GM19395 (cell line): ENCODE results near the gene SYNE3.

Experiments used
- ATAC-seq: cut with Tn5 transposase; IDR thresholded peaks from one replicate; pipeline ENCODE4 v1.9.1; 2021; ENCODE audit warnings: mild to moderate bottlenecking, moderate library complexity; ENCODE audit not compliant: unreplicated experiment

The SYNE3 gene

GRCh38 chr14:95493503-95493902 is 22.9 kb downstream of the SYNE3 start:
- ATAC-seq, result no peak

- ATAC-seq, result no peak
Measured at GRCh38 chr14:95491936-95492608, 24.4 kb downstream of the SYNE3 start.

DNA sequence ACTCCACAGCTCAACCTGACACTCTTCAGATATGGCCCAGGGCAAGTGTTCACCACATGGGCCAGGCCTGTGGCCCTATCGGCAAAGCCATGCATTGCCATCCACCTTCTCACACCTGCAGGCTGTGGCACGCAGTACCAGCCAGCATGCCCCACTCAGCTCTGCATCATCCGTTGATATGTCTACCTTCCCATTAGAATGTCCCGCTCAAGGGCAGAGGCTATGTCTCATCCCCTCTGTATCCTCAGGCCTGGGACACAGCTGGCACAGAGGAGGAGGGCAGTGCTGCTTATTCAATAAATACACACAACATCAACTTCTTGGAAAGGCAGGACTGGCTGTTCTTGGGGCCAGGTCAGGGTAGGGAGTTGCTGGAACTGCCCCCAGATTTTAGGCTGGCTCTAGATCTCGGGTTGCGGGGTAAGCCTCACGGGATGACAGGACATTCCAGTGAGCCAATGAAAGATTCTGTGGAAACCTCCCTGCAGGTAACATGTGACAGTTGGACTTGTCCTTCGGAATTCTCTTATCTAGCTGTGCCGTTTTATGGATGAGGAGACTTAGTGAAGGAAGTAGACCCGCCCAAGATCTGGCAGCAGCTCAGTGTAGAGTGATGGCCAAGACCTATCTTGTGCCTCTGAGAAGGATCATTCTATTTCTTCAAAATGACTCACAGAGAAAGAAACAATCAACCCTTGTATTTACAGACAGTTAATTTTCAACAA is 25.6 kb downstream of the SYNE3 start:
- ATAC-seq, result no peak

DNA sequence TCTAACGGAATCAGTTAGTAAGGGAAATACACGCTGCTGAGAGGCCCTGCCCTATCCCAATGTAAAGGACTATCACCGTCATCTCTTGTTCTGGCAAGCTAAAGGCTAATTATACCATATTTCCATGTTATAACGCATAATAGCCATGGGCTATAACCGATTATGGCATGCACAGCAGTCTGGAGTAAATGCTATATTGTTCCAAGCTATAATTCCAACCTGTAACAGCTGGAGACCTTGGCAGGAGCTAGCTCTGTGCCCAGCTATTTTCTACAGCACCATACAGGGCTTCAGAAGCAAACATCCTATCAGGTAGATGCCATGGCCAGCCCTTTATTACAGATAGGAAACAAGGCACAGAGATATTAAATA is 26.3 kb downstream of the SYNE3 start:
- ATAC-seq, result no peak

- no peak for ATAC-seq
Measured at GRCh38 chr14:95489214-95490137, 27.0 kb downstream of the SYNE3 start.

DNA sequence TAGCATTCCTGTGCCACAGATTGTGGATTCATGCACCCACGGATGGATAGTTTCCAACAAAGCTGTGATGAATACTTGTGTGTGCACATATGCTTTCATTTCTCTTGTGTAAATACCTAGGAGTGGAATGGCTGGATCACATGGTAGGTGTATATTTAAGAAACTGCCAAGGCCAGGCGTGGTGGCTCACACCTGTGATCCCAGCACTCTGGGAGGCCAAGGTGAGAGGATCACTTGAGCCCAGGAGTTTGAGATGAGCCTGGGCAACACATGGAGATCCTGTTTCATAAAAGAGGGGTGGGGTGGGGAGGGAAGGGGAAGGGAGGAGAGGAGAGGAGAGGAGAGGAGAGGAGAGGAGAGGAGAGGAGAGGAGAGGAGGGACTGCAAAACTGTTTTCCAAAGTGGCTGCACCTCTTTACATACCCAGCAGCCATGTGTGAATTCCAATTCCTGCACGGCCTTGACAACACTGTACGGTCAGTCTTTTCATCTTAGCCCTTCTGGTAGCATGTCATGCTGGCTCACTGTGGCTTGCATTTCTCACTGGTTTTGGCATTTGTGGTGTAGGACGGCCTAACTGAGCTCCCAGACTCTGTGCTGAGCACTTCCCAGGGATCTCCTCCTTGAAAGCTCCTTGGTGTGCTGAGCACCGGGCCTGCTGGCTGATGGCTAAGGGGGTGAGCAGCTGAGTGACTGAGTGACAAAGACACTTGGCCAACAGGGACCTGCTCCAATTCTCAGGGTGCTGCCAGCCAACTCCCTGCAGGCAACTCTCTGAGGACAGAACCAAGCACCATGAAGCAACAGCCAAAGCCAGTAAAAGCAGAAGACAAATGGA is 27.9 kb downstream of the SYNE3 start:
- ATAC-seq, result no peak

- ATAC-seq, result no peak
Measured at GRCh38 chr14:95487669-95488084, 28.8 kb downstream of the SYNE3 start.

GRCh38 chr14:95486875-95487668 is 29.4 kb downstream of the SYNE3 start:
- no peak for ATAC-seq

GRCh38 chr14:95485222-95485819 is 31.1 kb downstream of the SYNE3 start:
- ATAC-seq, result no peak

- no peak for ATAC-seq
Measured at GRCh38 chr14:95484296-95484695, 32.2 kb downstream of the SYNE3 start.

DNA sequence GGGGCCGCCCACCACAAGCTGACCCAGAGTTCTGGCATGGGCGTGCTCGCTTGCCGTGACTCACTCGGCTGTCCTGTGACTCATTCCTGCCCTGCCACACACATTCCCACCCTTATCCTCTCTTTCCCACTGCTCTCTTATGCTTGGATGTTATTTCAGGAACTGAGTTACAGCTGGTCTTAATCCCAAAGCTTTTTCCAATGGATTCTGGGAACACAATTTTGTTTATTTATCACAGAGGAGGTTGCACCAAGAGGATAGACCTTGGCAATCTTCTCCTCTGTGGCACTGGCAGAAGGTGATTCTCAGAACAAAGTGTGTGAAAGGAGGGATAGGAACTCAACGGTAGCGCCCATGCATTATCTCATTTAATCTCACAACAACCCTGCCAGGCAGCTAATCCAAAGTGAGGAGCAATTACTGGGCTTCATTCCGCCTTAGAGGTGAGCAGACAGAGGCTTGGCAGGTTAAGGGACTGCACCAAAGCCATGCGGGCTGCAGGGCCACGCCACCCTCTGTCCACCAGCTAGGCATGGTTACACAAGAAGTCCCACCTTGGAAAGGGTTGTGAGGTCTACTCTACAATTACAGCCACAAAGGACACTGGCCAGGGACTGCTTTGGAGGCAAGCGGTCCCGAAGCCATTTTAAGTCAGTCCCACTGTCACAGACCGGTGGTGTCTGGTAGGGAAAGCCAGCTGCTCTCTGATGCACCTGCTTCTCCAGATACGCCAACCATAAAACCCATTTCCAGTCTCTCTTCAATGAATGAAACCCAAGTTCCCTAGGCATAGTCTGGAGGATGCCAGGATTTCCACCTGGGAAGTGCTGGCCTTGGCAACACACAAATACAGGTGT is 32.9 kb downstream of the SYNE3 start:
- no peak for ATAC-seq

- no peak for ATAC-seq
Measured at GRCh38 chr14:95482627-95483308, 33.7 kb downstream of the SYNE3 start.

- no peak for ATAC-seq
Measured at GRCh38 chr14:95481391-95482022, 34.9 kb downstream of the SYNE3 start.

GRCh38 chr14:95480887-95481226 is 35.6 kb downstream of the SYNE3 start:
- ATAC-seq, result no peak

- no peak for ATAC-seq
Measured at GRCh38 chr14:95480109-95480886, 36.2 kb downstream of the SYNE3 start.

DNA sequence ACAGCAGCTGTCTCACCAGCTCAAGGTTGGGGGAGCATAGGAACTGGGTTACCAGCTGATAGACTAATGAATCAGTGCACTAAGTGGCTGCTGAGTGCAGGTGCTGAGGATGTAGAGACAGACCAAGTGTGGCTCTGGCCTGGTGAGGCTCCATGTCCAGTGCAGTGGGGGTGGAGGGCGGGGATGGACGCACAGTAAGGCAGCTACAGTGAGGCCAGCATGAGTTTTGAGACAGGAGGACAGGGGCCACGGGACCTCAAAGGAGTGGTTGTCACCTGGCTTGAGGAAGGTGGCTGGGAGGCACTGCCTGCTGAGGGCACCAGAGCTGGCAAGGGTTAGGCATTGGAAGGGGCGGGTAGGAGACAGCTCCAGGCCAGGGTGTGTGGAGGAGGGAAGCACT is 37.0 kb downstream of the SYNE3 start:
- ATAC-seq, result no peak

DNA sequence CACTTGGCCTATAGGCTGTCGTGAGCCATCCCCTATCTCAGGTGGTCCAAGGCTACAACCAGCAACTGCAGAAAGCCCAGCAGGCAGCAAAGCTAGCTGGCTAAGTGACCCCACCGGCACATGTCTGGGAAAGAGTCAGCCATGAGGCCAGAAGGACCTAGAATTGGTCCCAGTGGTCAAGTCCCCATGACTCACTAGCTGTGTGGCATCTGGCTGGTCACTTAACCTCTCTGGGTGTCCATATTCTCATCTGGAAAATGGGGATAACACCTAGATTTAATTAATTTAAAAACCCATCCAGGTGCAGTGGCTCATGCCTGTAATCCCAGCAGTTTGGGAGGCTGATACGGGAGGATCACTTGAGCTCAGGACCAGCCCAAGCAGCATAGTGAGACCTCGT is 37.6 kb downstream of the SYNE3 start:
- ATAC-seq, result no peak
